HepG2 (cell line): ENCODE results near the gene TET2. TPM values are rescaled to one million over a fixed set of nuclear protein-coding genes. Genes with fewer than 3 reads are reported as not detected.

ENCODE experiments used
- MIXL1 ChIP-seq: IDR thresholded peaks from 2 replicates; pipeline ENCODE4 v1.6.1; 2016
- NBN ChIP-seq: fragments of 450-650 bp; conservative IDR thresholded peaks from 2 replicates; pipeline ENCODE4 v1.6.1; 2017
- REXO4 ChIP-seq: sonication (generic); formaldehyde crosslinking; IDR thresholded peaks from 2 replicates; pipeline ENCODE4 v1.8.0; 2022; ENCODE audit warnings: missing genetic modification reagents, mild to moderate bottlenecking, borderline replicate concordance
- SAFB2 ChIP-seq: sonication (generic); formaldehyde crosslinking; IDR thresholded peaks from 2 replicates; pipeline ENCODE4 v1.5.1; 2020; ENCODE audit warnings: missing genetic modification reagents, low read depth, mild to moderate bottlenecking, borderline replicate concordance
- SETDB1 ChIP-seq: sonication (generic); formaldehyde crosslinking; IDR thresholded peaks from 2 replicates; pipeline ENCODE4 v1.5.1; 2020; ENCODE audit warnings: missing genetic modification reagents, mild to moderate bottlenecking, borderline replicate concordance
- TBP ChIP-seq: sonication (generic); formaldehyde crosslinking; IDR thresholded peaks from 2 replicates; pipeline ENCODE4 v1.5.0; 2020; ENCODE audit warnings: missing genetic modification reagents
- polyA plus RNA-seq, 8 experiments: library from polyadenylated mRNA; depleted of rRNA in 3 of 8; stranded (reverse) in 7 of 8; unstranded in 1 of 8; fragments of >200 nt; fragmentation: Illumina TruSeq in 4 of 8; extraction: Trizol in 4 of 8; gene quantifications; 2 replicates each; pipeline versions ENCODE4 v1.2.1 to v1.2.3, GENCODE V29; 2011 to 2016; ENCODE audit warnings: low read depth in 4 of 8, missing spikeins in 1 of 8, mixed read lengths in 1 of 8; ENCODE audit not compliant: insufficient read depth in 1 of 8
- total RNA-seq, 5 experiments: library from RNA; depleted of rRNA; stranded (reverse); fragments of >200 nt; fragmentation: Illumina TruSeq; extraction: Trizol; gene quantifications; 2 replicates each; pipeline ENCODE4 v1.2.3, GENCODE V29; 2016; ENCODE audit warnings: low read depth in 1 of 5
- TF ChIP-seq, protein P1 (sequence below): IDR thresholded peaks from 2 replicates; pipeline ENCODE4 v1.6.1; 2012; ENCODE audit warnings: low read length, improper control_type of control experiment
- TF ChIP-seq, protein P2 (sequence below): sonication (generic); formaldehyde crosslinking; conservative IDR thresholded peaks from 2 replicates; pipeline ENCODE4 v1.8.0; 2022; ENCODE audit warnings: low read depth, missing genetic modification reagents
- TF ChIP-seq, protein P3 (sequence below): sonication (generic); formaldehyde crosslinking; IDR thresholded peaks from 2 replicates; pipeline ENCODE4 v1.5.0; 2020; ENCODE audit warnings: mild to moderate bottlenecking, missing genetic modification reagents, borderline replicate concordance
- TF ChIP-seq, protein P4 (sequence below): sonication (generic); formaldehyde crosslinking; IDR thresholded peaks from 2 replicates; pipeline ENCODE4 v1.4.0; 2020; ENCODE audit warnings: missing genetic modification reagents; ENCODE audit errors: not compliant biosample characterization

Gene TET2
- total and polyA plus RNA-seq, 2 of the 13 experiments (the other 11 are each of a cell fraction or from before 2014, with no cell fraction given): 4.7 to 4.8 TPM

DNA sequence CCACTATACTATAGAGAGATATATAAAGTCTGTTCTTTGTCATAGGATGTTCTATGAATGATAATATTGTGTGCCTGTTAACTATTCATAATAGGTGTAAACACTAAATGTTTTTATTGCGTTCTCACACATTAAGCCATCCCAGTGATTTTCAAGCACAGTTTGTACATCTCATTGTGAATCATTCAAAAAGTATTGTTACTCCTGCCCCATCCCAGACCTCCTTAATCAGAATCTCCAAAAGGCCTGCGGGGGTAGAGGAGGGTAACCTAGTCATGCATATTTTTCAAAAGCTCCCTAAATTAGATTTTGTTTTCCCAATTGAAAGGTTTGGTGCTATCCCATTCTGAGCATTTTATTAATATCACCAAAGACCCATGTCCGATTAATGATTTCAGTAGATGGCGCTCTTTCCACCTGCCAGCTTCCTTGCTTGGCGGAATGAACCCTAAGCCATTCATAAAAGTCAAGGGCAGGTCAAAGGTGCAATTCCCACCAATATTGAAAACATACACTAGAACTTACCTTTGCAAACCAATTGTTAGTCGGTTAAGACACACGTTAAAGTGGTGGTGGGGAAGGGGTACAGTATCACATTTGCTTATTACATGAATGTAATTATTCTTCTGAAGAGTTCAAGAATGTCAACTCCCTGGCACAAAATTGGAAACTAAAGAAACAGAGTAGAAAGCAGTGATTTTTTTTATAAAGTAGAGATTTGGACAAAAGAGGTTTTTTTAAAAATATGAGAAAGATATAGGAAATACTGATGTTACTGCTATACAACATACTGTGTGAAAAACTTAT is 5.8 kb upstream of the TET2 start (continued):
- TF ChIP-seq, protein P1, sequence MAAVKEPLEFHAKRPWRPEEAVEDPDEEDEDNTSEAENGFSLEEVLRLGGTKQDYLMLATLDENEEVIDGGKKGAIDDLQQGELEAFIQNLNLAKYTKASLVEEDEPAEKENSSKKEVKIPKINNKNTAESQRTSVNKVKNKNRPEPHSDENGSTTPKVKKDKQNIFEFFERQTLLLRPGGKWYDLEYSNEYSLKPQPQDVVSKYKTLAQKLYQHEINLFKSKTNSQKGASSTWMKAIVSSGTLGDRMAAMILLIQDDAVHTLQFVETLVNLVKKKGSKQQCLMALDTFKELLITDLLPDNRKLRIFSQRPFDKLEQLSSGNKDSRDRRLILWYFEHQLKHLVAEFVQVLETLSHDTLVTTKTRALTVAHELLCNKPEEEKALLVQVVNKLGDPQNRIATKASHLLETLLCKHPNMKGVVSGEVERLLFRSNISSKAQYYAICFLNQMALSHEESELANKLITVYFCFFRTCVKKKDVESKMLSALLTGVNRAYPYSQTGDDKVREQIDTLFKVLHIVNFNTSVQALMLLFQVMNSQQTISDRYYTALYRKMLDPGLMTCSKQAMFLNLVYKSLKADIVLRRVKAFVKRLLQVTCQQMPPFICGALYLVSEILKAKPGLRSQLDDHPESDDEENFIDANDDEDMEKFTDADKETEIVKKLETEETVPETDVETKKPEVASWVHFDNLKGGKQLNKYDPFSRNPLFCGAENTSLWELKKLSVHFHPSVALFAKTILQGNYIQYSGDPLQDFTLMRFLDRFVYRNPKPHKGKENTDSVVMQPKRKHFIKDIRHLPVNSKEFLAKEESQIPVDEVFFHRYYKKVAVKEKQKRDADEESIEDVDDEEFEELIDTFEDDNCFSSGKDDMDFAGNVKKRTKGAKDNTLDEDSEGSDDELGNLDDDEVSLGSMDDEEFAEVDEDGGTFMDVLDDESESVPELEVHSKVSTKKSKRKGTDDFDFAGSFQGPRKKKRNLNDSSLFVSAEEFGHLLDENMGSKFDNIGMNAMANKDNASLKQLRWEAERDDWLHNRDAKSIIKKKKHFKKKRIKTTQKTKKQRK: no peak
- TF ChIP-seq NBN: no peak
- no peak for TF ChIP-seq SAFB2 (CRISPR knock-in tag)
- TF ChIP-seq TBP (CRISPR knock-in tag): no peak
- TF ChIP-seq MIXL1: peak; percentile 62; the same call in 1 of the 2 replicates
- no peak for TF ChIP-seq SETDB1 (CRISPR knock-in tag)
- TF ChIP-seq, protein P2, sequence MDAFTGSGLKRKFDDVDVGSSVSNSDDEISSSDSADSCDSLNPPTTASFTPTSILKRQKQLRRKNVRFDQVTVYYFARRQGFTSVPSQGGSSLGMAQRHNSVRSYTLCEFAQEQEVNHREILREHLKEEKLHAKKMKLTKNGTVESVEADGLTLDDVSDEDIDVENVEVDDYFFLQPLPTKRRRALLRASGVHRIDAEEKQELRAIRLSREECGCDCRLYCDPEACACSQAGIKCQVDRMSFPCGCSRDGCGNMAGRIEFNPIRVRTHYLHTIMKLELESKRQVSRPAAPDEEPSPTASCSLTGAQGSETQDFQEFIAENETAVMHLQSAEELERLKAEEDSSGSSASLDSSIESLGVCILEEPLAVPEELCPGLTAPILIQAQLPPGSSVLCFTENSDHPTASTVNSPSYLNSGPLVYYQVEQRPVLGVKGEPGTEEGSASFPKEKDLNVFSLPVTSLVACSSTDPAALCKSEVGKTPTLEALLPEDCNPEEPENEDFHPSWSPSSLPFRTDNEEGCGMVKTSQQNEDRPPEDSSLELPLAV (CRISPR knock-in tag): no peak
- TF ChIP-seq, protein P3, sequence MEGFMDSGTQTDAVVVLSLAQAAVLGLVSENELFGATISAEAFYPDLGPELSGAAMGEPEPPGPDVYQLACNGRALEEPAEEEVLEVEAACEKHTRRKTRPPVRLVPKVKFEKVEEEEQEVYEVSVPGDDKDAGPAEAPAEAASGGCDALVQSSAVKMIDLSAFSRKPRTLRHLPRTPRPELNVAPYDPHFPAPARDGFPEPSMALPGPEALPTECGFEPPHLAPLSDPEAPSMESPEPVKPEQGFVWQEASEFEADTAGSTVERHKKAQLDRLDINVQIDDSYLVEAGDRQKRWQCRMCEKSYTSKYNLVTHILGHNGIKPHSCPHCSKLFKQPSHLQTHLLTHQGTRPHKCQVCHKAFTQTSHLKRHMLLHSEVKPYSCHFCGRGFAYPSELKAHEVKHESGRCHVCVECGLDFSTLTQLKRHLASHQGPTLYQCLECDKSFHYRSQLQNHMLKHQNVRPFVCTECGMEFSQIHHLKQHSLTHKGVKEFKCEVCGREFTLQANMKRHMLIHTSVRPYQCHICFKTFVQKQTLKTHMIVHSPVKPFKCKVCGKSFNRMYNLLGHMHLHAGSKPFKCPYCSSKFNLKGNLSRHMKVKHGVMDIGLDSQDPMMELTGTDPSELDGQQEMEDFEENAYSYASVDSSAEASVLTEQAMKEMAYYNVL: no peak
- no peak for TF ChIP-seq REXO4 (CRISPR knock-in tag)
- TF ChIP-seq, protein P4, sequence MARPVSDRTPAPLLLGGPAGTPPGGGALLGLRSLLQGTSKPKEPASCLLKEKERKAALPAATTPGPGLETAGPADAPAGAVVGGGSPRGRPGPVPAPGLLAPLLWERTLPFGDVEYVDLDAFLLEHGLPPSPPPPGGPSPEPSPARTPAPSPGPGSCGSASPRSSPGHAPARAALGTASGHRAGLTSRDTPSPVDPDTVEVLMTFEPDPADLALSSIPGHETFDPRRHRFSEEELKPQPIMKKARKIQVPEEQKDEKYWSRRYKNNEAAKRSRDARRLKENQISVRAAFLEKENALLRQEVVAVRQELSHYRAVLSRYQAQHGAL (CRISPR knock-in tag): no peak
